ENCODE results near the gene TRMT112. TPM values are rescaled to one million over a fixed set of nuclear protein-coding genes. Genes with fewer than 3 reads are reported as not detected.

TRMT112 gene
- polyA plus RNA-seq, 1 experiment = 154 TPM

- ChIA-PET POLR2A (no interaction called here), CTCF (interaction anchor here (1.3 kb wide), 1 partner anchor 9 kb away, joined by 3 read pairs; no protein-coding TSS in a partner anchor)
- Histone ChIP-seq H3K4me3 (ENCODE audit: low read depth, low read length) (no peak overlapping the region), H3K36me3 (ENCODE audit: control insufficient read depth, insufficient read depth, low read length) (no peaks in the 10 kb centered on the region), H3K27me3 (ENCODE audit: control insufficient read depth, insufficient read depth, low read length) (peaks cover 1% of the 10 kb centered on the region)
- no peak for DNase-seq (ENCODE audit: low read depth)
- TF ChIP-seq CTCF (IDR thresholded peaks at IDR 0.05; ENCODE audit: insufficient read depth, low read depth, low read length) = no peak
These were observed 33.8 kb upstream of the TRMT112 start for GRCh38 chr11:64351136-64351631.

GRCh38 chr11:64349404-64349803 lies 32.0 kb upstream of the TRMT112 start:
- Histone ChIP-seq H3K36me3 (ENCODE audit: control insufficient read depth, insufficient read depth, low read length) (no peaks in the 10 kb centered on the region), H3K27me3 (ENCODE audit: control insufficient read depth, insufficient read depth, low read length) (peaks cover 1% of the 10 kb centered on the region), H3K4me3 (ENCODE audit: low read depth, low read length) (no peak overlapping the region)
- DNase-seq (ENCODE audit: low read depth) = no peak
- POLR2A ChIA-PET = no interaction called here
- TF ChIP-seq CTCF (IDR thresholded peaks at IDR 0.05; ENCODE audit: insufficient read depth, low read depth, low read length) = no peak
- CTCF ChIA-PET = interaction anchor here (0.8 kb wide), 1 partner anchor 18 kb away, joined by 5 read pairs; no protein-coding TSS in a partner anchor

- ChIA-PET POLR2A (no interaction called here), CTCF (interaction anchor here (0.8 to 1.1 kb wide), 2 partner anchors 18 to 98 kb away, joined by 3 to 5 read pairs; no protein-coding TSS in a partner anchor)
- Histone ChIP-seq H3K36me3 (ENCODE audit: control insufficient read depth, insufficient read depth, low read length) (no peaks in the 10 kb centered on the region), H3K4me3 (ENCODE audit: low read depth, low read length) (no peak overlapping the region), H3K27me3 (ENCODE audit: control insufficient read depth, insufficient read depth, low read length) (peaks cover 1% of the 10 kb centered on the region)
- no peak for DNase-seq (ENCODE audit: low read depth)
- TF ChIP-seq CTCF (IDR thresholded peaks at IDR 0.05; ENCODE audit: insufficient read depth, low read depth, low read length) = no peak
These were observed 31.6 kb upstream of the TRMT112 start for GRCh38 chr11:64349025-64349387.

- no peak for DNase-seq (ENCODE audit: low read depth)
- Histone ChIP-seq H3K27me3 (ENCODE audit: control insufficient read depth, insufficient read depth, low read length) (peaks cover 1% of the 10 kb centered on the region), H3K36me3 (ENCODE audit: control insufficient read depth, insufficient read depth, low read length) (no peaks in the 10 kb centered on the region), H3K4me3 (ENCODE audit: low read depth, low read length) (no peak overlapping the region)
- ChIA-PET POLR2A (no interaction called here), CTCF (interaction anchor here (1.1 kb wide), 1 partner anchor 98 kb away, joined by 3 read pairs; no protein-coding TSS in a partner anchor)
- no peak for TF ChIP-seq CTCF (IDR thresholded peaks at IDR 0.05; ENCODE audit: insufficient read depth, low read depth, low read length)
These were observed 31.1 kb upstream of the TRMT112 start for GRCh38 chr11:64348383-64349024.

- POLR2A ChIA-PET = no interaction called here
- peaks cover 1% of the 10 kb centered on the region for H3K27me3 ChIP-seq (ENCODE audit: control insufficient read depth, insufficient read depth, low read length)
- TF ChIP-seq CTCF (IDR thresholded peaks at IDR 0.05; ENCODE audit: insufficient read depth, low read depth, low read length) = no peak
- no peak overlapping the region for H3K4me3 ChIP-seq (ENCODE audit: low read depth, low read length)
- no peaks in the 10 kb centered on the region for H3K36me3 ChIP-seq (ENCODE audit: control insufficient read depth, insufficient read depth, low read length)
- DNase-seq (ENCODE audit: low read depth) = no peak
- CTCF ChIA-PET = interaction anchor here (0.8 to 6.7 kb wide), 2 partner anchors 8 to 31 kb away, joined by 4 to 71 read pairs; no protein-coding TSS in a partner anchor
These were observed 30.0 kb upstream of the TRMT112 start for GRCh38 chr11:64347193-64347867.
